ENCODE data around the gene DAGLB.
A peak's percentile ranks its signal among the peaks of the same experiment; 100 is the strongest.
"Not testable (repeated sequence)": the region's sequence is repeated elsewhere in the genome, so short reads cannot be mapped to it uniquely, and the experiment has no call there.

Gene DAGLB

DNA sequence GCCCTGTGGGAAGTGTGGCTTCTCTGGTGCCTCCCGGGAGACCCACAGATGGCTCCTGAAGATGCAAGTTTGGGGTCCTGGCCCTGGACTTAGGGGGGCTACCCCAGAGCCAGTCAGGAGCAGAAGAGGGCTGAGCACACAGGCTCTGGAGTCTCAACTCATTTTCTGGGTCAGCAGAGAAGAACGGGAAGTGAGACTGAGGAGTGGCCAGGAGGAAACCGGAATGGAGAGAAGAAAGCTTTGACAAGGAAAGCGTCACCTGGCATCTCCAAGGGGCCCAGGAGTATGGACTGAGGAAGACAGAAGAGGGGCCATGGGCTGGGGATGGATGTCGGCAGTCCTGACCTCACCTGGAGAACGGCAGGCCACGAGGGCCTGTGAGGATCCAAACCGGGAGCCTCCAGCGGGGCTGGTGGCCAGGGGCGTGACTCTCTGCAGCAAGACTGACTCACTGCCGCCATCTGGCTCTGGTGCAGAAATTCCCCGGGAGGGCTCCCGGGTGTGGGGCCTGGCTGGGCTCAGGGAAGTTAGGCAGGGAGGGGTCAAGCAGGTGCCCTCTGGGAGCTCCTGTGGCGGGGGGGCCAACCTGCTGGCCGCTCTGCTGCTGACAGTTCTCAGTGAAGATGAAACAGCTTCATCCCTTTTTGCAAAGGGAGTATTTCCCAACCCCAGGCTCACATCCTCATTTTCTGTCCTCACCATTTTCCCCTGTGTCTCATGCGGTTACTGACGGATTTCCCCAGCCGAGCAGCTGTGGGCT, 23.6 kb downstream of the DAGLB start:
- no peak for DNase-seq

DNA sequence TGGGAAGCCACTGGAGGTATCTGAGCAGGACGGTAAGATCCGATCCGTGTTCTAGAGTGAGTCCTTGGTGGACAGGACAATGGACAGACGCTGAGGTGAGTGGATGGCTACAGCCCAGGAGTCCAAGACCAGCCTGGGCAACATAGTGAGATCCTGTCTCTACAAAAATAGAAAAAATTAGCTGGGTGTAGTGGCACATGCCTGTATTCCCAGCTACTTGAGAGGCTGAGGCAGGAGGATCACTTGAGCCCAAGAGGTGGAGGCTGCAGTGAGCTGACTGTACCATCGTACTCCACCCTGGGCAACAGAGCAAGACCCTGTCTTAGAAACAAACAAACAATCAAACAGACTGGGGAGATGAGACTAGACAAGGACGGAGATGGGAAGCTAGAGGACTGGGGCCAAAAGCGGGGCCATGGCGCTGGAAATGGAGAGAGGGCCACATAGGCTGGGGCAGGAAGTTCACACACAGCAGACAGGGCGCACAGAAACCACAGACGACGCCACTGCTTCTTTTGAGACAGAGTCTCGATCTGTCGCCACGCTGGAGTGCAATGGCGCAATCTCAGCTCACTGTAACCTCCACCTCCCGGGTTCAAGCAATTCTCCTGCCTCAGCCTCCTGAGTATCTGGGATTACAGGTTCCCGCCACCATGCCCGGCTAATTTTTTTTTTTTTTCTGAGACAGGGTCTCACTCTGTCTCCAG, 24.7 kb downstream of the DAGLB start:
- no peak for DNase-seq

DNA sequence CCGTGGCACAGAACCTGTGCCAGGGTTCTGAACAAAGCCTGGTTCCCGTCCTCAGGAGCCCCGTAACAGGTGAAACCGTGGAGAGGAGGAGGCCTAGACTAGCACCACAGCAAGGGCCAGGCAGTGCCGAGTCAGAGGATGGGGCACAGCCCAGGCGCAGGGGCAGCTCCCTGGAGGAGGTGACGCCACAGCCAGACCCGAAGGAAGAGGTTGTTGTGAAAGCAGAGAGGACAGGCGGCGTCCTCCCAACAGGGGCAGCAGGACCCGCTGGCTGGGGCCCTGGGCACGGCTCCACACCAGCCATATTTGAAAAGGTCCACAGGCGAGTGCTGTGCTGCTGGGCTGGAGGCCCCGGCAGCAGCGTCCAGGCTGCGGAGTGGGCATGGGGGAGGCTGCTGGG, 25.7 kb downstream of the DAGLB start:
- no peak for DNase-seq

DNA sequence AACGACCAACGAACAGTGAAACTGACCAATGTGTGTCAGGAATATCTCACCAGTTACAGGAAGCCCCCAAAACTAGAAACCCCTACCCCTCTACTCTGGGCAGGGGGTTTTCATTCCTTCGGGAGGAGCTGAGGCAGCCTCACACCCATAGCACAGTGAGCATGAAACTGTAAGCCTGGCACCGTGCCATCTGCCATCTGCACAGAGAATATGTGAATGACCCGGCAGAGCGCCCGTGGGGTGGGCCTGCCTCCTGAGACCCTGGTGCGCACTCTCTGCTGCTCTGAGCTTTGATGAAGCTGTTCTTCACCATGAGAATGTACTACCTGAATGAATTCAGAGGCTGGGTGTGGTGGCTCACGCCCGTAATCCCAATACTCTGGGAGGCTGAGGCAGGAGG, 27.1 kb downstream of the DAGLB start:
- DNase-seq = no peak

DNA sequence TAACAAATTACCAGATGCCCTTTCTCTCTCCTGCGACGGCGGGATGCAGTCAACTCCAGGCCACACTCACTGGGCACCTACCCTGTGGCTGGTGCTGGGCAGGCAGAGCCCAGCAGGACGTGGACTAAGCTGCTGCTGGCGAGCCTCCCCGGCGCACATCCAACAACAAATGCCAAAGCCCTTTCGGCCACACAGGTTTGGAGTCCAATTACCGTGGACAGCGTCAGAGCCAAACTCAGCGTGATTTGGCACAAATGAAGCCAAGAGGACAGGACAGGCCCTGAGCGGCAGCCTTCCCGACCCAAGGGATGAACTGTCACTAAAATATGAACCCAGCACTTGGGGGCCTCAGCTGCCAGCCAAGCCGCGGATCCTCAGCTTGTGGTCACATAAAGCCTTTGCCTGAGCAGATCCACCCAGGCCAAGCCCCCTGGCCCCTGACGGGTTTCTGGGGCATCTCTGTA, 28.4 kb downstream of the DAGLB start:
- DNase-seq = no peak

DNA sequence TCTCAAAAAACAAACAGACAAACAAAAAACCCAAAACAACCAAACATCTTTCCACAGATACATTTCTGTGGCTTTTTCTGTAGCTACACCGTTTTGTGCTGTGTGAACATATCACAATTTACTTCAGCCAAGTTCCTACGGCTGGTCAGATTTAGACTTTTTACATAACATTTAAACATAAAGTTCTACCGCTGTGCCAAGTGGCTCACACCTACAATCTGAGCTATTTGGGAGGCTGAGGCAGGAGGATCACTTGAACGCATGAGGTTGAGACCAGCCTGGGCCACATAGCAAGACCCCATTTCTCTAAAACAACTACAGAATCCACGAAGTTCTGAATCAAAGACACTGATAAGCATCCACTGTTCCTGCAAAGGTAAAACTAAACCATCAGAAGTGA, 30.3 kb downstream of the DAGLB start:
- no peak for DNase-seq

DNA sequence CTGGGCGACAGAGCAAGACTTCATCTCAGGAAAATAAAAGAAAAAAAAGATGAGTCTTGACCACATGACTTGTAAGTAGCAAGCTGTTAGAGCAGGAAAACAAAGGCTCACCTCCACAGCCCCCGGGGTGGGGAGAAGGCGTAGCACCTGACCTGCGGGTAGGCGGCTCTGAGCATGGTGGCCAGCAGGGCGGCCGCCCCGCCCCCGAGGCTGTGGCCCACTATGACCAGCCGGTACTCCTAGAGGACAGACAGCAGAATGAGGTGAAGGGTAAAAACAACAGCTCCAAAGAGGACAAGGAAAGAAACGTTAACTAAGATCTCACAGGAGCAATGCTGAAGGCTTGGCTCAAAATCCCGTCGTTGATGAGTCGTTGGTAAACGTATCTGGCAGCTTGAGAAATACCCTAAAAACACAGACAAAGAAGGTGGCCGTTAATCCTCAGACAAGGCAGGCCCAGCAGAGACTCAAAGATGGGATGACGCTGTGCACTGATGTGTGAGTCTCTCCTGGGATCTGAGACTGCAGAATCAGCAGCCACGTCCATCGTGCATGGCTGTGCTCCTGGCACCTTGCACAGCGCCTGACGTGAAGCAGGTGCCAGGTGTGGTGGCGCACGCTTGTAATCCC, 31.1 kb downstream of the DAGLB start:
- DNase-seq = no peak

DNA sequence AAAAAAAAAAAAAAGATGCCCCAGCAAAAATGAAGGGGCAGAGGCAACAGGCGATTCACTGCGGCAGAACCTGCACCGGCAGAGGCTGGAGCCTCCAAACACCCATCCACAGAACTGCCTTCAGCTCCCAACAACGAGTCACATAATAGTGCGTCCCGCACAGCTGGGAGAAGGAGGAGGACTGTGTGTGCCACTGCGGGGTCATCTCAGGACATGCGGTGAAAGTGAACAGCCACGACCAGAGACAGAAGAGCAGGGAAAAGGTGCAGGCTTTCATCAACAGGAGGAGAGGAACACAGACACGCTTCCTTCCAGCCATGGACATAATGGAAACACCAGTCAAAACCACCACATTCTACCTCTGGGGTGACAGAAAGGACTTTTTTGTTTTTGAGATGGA, 34.1 kb downstream of the DAGLB start:
- DNase-seq = no peak

DNA sequence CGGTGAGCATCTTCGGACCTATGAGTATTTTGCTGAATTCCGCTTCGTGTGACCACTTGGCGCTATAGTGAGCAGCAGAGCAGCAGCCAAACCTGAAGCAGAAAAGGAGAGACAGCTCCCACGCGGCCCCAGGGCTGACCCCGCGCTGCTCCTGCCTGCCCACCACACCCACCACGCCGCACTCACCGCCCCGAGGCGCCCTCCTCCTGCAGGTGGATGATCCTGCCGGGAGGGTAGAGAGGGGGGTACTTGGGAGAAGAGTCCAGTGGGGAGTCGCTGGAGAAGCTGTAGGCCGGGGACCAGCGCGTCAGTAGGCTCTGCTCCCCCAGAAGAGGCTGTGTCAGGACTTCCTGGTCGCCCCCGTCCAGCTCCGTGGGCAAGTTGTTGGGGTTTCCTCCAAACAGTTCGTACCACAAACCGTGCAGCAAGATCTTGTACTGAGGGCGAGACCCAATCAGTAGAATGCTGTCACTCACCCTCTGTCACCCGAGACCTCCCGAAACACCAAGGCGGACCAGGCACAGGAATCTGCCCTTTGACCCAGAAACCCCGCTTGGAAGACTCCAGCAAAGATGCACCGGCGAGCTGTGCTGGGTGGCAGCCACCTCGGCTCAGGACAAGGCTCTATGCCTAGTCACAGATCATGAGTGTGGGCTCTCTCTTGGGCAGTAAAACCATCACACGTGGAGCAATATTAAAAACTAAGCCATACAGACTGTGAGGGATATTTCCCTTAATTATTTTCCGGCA, 37.6 kb downstream of the DAGLB start:
- DNase-seq = no peak

DNA sequence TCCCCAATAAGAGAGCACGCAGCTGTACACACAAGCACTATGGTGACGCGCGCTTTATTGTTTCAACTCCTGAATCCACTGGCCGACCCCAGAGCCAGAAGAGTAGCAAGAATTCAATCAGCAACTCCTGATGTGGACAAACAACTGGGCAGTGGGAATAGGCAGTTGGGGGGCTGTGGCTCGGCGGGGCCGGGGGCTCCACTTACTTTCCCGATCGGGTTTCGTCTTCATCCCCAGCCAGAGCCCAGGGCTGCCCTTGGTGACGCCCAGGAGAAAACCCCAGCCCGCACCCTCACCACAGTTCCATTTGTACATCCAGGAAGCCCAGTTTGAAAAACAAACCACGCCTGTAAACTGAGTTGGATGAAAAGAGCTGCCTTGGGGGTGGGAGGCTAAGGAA, 38.7 kb downstream of the DAGLB start:
- DNase-seq = no peak

DNA sequence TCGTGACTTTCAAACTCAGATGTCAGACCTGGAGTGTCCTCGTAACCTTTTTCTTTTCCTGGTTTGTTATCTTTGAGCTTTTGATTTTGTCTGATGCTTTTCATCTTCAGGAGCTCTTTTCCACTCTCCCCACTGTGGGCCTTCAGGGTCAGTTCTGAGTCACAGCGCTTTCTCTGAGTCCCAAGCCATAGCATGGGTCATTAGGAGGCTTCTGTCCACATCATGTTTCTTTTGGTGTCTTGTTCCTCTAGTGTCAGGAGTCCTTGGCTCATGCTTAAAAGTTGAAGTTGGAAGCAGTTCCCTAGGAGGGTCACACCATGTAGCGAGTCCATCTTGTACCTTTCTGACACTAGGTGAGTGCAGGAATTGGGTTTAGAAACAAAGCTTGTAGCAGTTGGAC, 40.3 kb downstream of the DAGLB start:
- DNase-seq = no peak

DNA sequence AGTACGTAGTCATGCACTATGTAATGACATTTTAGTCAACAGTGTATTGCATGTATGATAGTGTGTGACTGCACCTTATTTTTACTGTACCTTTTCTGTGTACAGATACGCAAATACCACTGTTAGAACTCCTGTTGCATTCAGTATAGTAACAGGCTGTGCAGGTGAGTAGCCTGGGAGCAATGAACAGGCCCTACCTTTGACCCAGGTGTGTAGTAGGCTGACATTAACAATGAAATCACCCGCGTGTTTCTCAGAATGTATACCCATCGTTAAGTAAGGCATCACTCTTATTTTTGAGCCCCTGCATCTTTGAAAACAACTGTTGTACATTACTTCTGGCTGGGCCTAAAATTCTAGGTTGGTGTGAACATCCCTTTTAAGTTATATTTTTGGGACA, 41.6 kb downstream of the DAGLB start:
- no peak for DNase-seq

DNA sequence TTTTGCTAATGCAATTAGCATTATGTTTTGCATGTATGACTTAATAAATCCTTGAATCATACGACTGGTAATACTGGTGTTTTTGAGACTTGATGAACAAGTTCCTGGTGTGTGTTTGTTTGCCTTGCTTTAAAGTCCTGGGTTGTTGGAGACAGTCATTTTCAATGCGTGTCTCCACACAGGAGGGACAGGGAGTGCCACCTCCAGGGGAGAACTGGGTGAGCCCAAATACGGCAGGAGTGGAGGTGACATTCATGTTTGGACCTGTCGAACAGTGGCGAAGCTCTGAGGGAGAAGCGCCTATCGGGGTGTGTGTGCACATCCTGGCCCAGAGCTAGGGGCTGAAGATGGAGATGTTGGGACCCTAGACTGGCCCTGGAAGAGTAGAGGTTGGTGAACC, 43.8 kb downstream of the DAGLB start:
- DNase-seq = no peak

DNA sequence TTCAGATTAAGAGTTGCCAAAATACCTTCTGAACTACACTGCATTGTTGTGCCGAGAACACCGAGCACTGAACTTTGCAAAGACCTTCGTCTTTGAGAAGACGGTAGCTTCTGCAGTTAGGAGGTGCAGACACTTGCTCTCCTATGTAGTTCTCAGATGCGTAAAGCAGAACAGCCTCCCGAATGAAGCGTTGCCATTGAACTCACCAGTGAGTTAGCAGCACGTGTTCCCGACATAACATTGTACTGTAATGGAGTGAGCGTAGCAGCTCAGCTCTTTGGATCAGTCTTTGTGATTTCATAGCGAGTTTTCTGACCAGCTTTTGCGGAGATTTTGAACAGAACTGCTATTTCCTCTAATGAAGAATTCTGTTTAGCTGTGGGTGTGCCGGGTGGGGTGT, 45.0 kb downstream of the DAGLB start:
- peak in 1 of 2 experiments; percentile 14 for DNase-seq

DNA sequence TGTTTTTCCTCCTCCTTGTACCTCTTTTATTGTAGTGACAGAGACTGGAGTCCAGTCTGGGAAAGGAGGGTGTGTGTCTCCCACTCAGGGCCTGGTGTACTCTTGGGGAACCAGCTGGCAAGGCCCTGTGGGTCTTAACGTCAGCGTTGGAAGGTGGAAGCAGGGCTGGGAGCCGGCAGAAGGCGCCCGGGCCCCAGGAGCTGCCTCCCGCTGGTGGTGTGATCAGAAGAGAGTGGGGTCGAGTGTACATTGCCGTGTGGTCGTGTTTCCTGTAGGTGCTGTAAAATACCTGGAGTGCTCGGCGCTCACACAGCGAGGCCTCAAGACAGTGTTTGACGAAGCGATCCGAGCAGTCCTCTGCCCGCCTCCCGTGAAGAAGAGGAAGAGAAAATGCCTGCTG, 45.7 kb downstream of the DAGLB start:
- DNase-seq = no peak

DNA sequence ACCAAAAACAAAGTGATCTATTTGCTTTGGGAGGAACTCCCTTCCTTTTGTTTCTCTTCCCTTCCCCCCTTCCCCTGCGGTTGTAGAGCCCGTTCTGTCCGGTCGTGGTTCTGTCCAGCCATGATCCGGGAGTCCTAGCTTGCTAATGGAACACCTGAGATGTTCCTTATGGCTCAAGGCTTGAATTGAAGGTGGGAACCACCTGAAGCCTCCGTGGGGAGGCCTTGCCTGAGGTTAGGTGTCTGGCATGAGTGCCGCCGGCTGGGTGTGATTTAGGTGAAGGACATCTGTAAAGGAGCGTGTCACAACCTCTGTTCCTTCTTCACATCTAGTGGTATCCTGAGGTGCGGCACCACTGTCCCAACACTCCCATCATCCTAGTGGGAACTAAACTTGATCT, 46.2 kb downstream of the DAGLB start:
- DNase-seq = no peak

DNA sequence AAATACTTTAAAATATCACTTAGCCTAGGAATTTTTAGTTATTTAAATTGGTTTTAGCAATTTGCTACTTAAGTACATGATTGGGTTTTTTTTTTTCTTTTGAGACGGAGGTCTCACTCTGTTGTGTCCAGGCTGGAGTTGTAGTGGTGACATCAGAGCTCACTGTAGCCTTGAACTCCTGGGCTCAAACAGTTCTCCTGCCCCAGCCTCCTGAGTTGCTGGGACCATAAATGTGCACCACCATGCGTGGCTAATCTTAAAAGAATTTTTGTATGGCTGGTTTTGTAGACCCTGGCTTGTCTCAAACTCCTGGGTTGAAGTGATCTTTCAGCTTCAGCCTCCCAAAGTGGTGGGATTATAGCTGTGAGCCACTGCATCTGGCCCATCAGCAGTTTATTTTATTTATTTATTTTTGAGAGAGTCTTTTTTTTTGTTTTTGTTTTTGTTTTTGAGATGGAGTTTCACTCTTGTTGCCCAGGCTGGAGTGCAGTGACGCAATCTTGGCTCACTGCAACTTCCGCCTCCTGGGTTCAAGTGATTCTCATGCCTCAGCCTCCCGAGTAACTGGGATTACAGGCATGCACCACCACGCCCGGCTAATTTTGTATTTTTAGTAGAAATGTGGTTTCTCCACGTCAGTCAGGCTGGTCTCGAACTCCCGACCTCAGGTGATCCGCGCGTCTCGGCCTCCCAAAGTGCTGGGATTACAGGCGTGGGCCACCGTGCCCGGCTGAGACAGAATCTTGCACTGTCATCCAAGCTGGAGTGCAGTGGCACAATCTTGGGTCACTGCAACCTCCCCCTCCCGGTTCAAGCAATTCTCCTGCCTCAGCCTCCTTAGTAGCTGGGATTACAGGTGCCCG, 47.3 kb downstream of the DAGLB start:
- DNase-seq = not testable (repeated sequence)

DNA sequence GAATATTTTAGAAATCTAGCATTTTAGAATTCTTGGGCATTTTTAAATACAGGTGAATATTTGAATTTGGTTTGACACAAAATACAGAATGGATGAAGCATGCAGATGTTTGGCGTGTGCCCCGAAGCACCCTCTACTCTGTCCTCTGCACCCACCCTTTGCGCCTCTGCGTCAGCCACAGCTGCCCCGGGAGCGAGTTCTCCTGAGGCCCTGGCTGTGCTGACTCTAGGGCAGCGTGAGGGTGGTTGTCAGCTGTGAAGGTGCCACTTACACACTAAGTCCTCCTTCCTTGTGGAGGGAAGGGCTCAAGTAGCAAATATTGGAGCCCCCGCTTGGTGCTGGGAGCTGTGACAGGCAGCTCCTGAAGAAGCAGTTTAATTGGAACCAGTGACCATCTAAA, 48.4 kb downstream of the DAGLB start:
- no peak for DNase-seq

DNA sequence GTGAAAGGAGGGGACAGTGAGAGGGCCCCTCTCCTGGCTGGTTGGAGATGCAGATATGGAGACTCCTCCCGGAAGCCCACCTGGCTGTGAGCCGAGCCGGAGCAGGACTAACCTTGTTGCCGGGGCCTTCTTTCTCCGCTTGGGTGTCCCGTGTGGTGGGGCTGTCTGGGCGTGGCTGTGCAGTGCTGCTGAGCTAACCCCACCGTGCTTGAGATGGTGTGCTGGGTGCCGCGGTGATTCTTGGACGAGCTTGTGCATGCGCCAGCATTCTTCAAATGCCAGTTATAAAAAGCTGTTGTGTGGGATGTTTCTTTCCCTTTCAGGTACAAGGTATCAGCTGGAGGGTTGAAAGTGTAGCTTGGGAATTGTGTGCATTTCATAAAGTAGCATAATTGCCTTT, 48.8 kb downstream of the DAGLB start:
- no peak for DNase-seq

DNA sequence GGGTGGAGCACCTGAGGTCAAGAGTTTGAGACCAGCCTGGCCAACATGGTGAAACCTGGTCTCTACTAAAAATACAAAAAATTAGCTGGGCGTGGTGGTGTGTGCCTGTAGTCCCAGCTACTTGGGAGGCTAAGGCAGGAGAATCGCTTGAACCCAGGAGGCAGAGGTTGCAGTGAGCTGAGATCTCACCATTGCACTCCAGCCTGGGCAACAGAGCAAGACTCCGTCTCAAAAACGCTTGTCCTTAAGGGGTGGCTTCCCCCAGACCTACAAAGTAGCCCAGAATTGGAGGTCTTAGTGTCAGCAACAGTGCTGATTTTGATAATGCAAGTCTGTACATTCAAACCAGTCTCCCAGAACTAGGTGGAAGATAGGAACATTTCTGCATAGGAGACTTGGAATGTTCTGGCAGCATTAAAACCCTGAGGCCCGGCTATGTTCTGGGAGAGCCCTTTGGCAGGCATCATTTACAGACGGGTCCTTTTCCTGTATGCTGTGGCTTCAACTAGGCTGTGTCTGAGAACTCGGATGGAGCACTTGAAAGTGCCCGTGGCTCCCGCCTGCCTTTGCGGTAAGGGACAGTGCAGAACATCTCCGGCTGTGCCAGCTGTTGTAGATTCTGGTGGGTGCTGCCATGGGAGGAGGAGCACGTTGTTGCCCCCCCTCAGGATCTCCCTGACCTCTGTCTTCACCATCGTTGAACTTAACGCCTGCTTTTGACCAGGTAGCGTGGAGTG, 49.8 kb downstream of the DAGLB start:
- not testable (repeated sequence) for DNase-seq

DNA sequence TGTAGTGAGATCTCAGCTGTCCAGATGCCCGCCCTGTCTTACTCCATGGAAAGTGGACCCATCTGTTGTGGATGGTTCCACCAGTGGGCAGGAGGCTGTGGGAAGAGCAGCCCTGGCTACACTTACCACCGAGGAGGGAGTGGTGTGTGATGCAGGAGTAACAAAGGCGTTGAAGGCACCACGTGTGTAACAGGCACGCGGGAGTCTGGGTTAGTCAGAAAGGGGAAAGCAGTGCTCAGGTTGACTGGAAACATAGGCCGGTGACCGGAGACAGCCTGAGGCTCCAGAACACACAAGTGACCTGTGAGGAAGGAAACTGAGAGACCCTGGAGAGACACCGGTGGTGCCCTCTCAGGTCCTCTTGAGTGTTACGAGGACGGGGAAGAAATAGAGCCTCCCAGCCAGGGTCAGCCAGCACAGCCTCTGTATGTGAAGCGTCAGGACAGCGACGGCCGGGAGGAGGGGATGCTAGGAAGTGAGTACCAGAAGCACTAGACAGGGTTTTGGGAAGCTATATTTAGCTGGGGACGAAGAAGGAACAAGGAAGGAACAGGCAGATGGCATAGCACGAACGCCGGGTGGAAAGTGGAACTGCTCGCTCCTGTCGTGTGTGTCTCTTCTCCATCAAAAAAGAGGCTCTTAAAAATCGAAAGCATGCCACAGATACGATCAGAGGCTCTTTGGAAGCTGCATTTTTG, 51.7 kb downstream of the DAGLB start:
- DNase-seq = no peak

Measured in NCI-H2081 (cell line).